HepG2 (cell line): ENCODE measurements around the gene TBCD. TPM values are rescaled to one million over a fixed set of nuclear protein-coding genes. Genes with fewer than 3 reads are reported as not detected.

Experiments used
- HBP1 ChIP-seq: IDR thresholded peaks from 2 replicates; pipeline ENCODE4 v1.6.1; 2016; ENCODE audit warnings: low read depth, control low read depth
- PHF21A ChIP-seq: sonication (generic); formaldehyde crosslinking; IDR thresholded peaks from 2 replicates; pipeline ENCODE4 v1.5.0; 2020; ENCODE audit warnings: mild to moderate bottlenecking, missing genetic modification reagents
- PHF8 ChIP-seq: sonication (generic); formaldehyde crosslinking; IDR thresholded peaks from 2 replicates; pipeline ENCODE4 v1.5.0; 2020; ENCODE audit warnings: missing genetic modification reagents
- POLR2AphosphoS5 ChIP-seq: IDR thresholded peaks from 2 replicates; pipeline ENCODE4 v1.6.1; 2012; ENCODE audit warnings: low read depth, low read length
- PRDM4 ChIP-seq: sonication (generic); formaldehyde crosslinking; IDR thresholded peaks from 2 replicates; pipeline ENCODE4 v1.9.0; 2021; ENCODE audit warnings: missing genetic modification reagents, borderline replicate concordance
- RNF219 ChIP-seq: sonication (generic); formaldehyde crosslinking; IDR thresholded peaks from 2 replicates; pipeline ENCODE4 v1.5.0; 2020; ENCODE audit warnings: mild to moderate bottlenecking, missing genetic modification reagents
- SIN3A ChIP-seq: IDR thresholded peaks from 2 replicates; pipeline ENCODE4 v1.6.1; 2011; ENCODE audit warnings: low read depth, mild to moderate bottlenecking, control low read depth, low read length, borderline replicate concordance
- STAT6 ChIP-seq: sonication (generic); formaldehyde crosslinking; IDR thresholded peaks from 2 replicates; pipeline ENCODE4 v1.4.0; 2020; ENCODE audit warnings: missing genetic modification reagents, mild to moderate bottlenecking, borderline replicate concordance
- TFDP1 ChIP-seq: IDR thresholded peaks from 2 replicates; pipeline ENCODE4 v1.6.1; 2016; ENCODE audit warnings: missing compliant biosample characterization, missing genetic modification reagents, borderline replicate concordance
- TGIF2 ChIP-seq: IDR thresholded peaks from 2 replicates; pipeline ENCODE4 v1.6.1; 2016; ENCODE audit warnings: control low read depth, missing compliant biosample characterization
- ZBTB14 ChIP-seq: sonication (generic); formaldehyde crosslinking; IDR thresholded peaks from 2 replicates; pipeline ENCODE4 v1.4.0; 2020; ENCODE audit warnings: missing genetic modification reagents
- ZBTB39 ChIP-seq: sonication (generic); formaldehyde crosslinking; IDR thresholded peaks from 2 replicates; pipeline ENCODE4 v1.5.0; 2020; ENCODE audit warnings: missing genetic modification reagents
- ZNF335 ChIP-seq: sonication (generic); formaldehyde crosslinking; IDR thresholded peaks from 2 replicates; pipeline ENCODE4 v1.4.0; 2020; ENCODE audit warnings: missing genetic modification reagents
- polyA plus RNA-seq, 8 experiments: library from polyadenylated mRNA; depleted of rRNA in 3 of 8; stranded (reverse) in 7 of 8; unstranded in 1 of 8; fragments of >200 nt; fragmentation: Illumina TruSeq in 4 of 8; extraction: Trizol in 4 of 8; gene quantifications; 2 replicates each; pipeline versions ENCODE4 v1.2.1 to v1.2.3, GENCODE V29; 2011 to 2016; ENCODE audit warnings: low read depth in 4 of 8, missing spikeins in 1 of 8, mixed read lengths in 1 of 8; ENCODE audit not compliant: insufficient read depth in 1 of 8
- total RNA-seq, 5 experiments: library from RNA; depleted of rRNA; stranded (reverse); fragments of >200 nt; fragmentation: Illumina TruSeq; extraction: Trizol; gene quantifications; 2 replicates each; pipeline ENCODE4 v1.2.3, GENCODE V29; 2016; ENCODE audit warnings: low read depth in 1 of 5

Gene TBCD
- total and polyA plus RNA-seq, 2 of the 13 experiments (the other 11 are each of a cell fraction or from before 2014, with no cell fraction given): 33.9 to 54.8 TPM

- TF ChIP-seq ZBTB14 (CRISPR knock-in tag) (0 out of 2 replicates have a peak, but pooled peaks have one; percentile 40), HBP1 (CRISPR knock-in tag) (0 out of 2 replicates have a peak, but pooled peaks have one; percentile 49), TGIF2 (CRISPR knock-in tag) (no peak), PHF21A (CRISPR knock-in tag) (no peak), SIN3A (no peak), STAT6 (no peak), ZBTB39 (CRISPR knock-in tag) (no peak), ZNF335 (no peak), PHF8 (CRISPR knock-in tag) (no peak), RNF219 (CRISPR knock-in tag) (no peak), TFDP1 (CRISPR knock-in tag) (no peak), PRDM4 (CRISPR knock-in tag) (peak; percentile 40; the same call in 1 of the 2 replicates), POLR2AphosphoS5 (no peak)
Observed at GRCh38 chr17:82775001-82775823, 23.3 kb downstream of the TBCD start (continued).
